ENCODE data around the gene BID. TPM values are rescaled to one million over a fixed set of nuclear protein-coding genes. Genes with fewer than 3 reads are reported as not detected.

The BID gene
- total RNA-seq, 1 donor from 2014 or later = 10.4 TPM

GRCh38 chr22:17694752-17695151 is 79.5 kb downstream of the BID start:
- Histone ChIP-seq H3K27ac (ENCODE audit: low read depth, low read length) (no peak overlapping the region), H3K9me3 (ENCODE audit: control insufficient read depth in 3 of 3, low read length in 3 of 3) (no peaks in the 10 kb centered on the region), H3K9ac (ENCODE audit: low read depth in 1 of 3, low read length in 3 of 3) (no peak overlapping the region), H3K4me1 (ENCODE audit: control insufficient read depth in 3 of 3, insufficient read depth in 3 of 3, low read length in 3 of 3) (no peaks in the 10 kb centered on the region), H3K4me3 (ENCODE audit: low read length in 3 of 3) (no peak overlapping the region), H3K27me3 (ENCODE audit: control insufficient read depth in 3 of 3, insufficient read depth in 3 of 3, low read length in 3 of 3) (no peaks in the 10 kb centered on the region), H3K36me3 (ENCODE audit: control insufficient read depth in 3 of 3, insufficient read depth in 3 of 3, low read length in 3 of 3) (peaks cover 0 to 20% (median 7%) of the 10 kb centered on the region in 3 donors)

- Histone ChIP-seq H3K27me3 (ENCODE audit: control insufficient read depth in 3 of 3, insufficient read depth in 3 of 3, low read length in 3 of 3) (no peaks in the 10 kb centered on the region), H3K4me1 (ENCODE audit: control insufficient read depth in 3 of 3, insufficient read depth in 3 of 3, low read length in 3 of 3) (no peaks in the 10 kb centered on the region), H3K36me3 (ENCODE audit: control insufficient read depth in 3 of 3, insufficient read depth in 3 of 3, low read length in 3 of 3) (peaks cover 1 to 22% (median 9%) of the 10 kb centered on the region in 3 donors), H3K27ac (ENCODE audit: low read depth, low read length) (no peak overlapping the region), H3K4me3 (ENCODE audit: low read length in 3 of 3) (no peak overlapping the region), H3K9me3 (ENCODE audit: control insufficient read depth in 3 of 3, low read length in 3 of 3) (no peaks in the 10 kb centered on the region), H3K9ac (ENCODE audit: low read depth in 1 of 3, low read length in 3 of 3) (no peak overlapping the region)
Measured at GRCh38 chr22:17694193-17694592, 80.1 kb downstream of the BID start.

GRCh38 chr22:17692841-17693240 is 81.4 kb downstream of the BID start:
- H3K9me3 ChIP-seq (ENCODE audit: control insufficient read depth in 3 of 3, low read length in 3 of 3) = no peaks in the 10 kb centered on the region
- H3K4me1 ChIP-seq (ENCODE audit: control insufficient read depth in 3 of 3, insufficient read depth in 3 of 3, low read length in 3 of 3) = no peaks in the 10 kb centered on the region
- no peaks in the 10 kb centered on the region for H3K27me3 ChIP-seq (ENCODE audit: control insufficient read depth in 3 of 3, insufficient read depth in 3 of 3, low read length in 3 of 3)
- H3K36me3 ChIP-seq (ENCODE audit: control insufficient read depth in 3 of 3, insufficient read depth in 3 of 3, low read length in 3 of 3) = peaks cover 2 to 26% (median 12%) of the 10 kb centered on the region in 3 donors
- no peak overlapping the region for H3K9ac ChIP-seq (ENCODE audit: low read depth in 1 of 3, low read length in 3 of 3)
- H3K4me3 ChIP-seq (ENCODE audit: low read length in 3 of 3) = no peak overlapping the region
- H3K27ac ChIP-seq (ENCODE audit: low read depth, low read length) = no peak overlapping the region

GRCh38 chr22:17684245-17684644 is 90.0 kb downstream of the BID start:
- Histone ChIP-seq H3K27ac (ENCODE audit: low read depth, low read length) (no peak overlapping the region), H3K4me1 (ENCODE audit: control insufficient read depth in 3 of 3, insufficient read depth in 3 of 3, low read length in 3 of 3) (no peaks in the 10 kb centered on the region), H3K9me3 (ENCODE audit: control insufficient read depth in 3 of 3, low read length in 3 of 3) (no peaks in the 10 kb centered on the region), H3K27me3 (ENCODE audit: control insufficient read depth in 3 of 3, insufficient read depth in 3 of 3, low read length in 3 of 3) (no peaks in the 10 kb centered on the region), H3K9ac (ENCODE audit: low read depth in 1 of 3, low read length in 3 of 3) (no peak overlapping the region), H3K36me3 (ENCODE audit: control insufficient read depth in 3 of 3, insufficient read depth in 3 of 3, low read length in 3 of 3) (peaks cover 1 to 10% (median 4%) of the 10 kb centered on the region in 3 donors), H3K4me3 (ENCODE audit: low read length in 3 of 3) (no peak overlapping the region)

Small RNA genes within 50 kb of the gene (small RNA-seq; reads per million reads assigned to genes)
- not detected for gene MIR3198-1

Other genes with a start within 250 kb of the BID start
- gene SLC25A18, start 211.0 kb downstream of the BID start, total RNA-seq = not detected
- gene ATP6V1E1, start 145.7 kb downstream of the BID start, total RNA-seq = 60.0 TPM
- gene BCL2L13, start 135.7 kb downstream of the BID start, total RNA-seq = 41.2 TPM

Measured in skeletal muscle tissue (tissue), 5 donors.